ENCODE results near the gene IL18.
"Not testable (repeated sequence)": the region's sequence is repeated elsewhere in the genome, so short reads cannot be mapped to it uniquely, and the experiment has no call there.

IL18 gene

DNA sequence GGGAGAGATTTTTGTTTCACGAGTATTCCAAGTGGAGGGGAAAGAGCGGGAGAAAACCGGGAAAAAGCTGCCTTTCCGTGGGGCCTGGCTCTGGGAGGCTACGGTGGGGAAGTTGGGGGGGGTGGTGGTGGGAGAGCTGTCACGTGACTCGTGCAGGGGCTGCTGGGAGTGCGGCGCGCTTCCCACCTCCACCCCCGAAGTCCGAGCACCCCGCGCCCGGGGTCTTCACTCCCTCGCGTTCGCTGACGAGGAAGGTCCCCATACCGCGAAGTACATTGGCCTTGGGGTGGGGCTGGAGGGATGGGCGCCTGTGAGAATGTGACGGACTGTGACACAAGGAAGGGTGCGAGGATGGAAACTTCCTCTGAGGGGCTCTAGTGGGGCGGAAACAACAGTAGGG, 3.3 kb upstream of the IL18 start, which contains the start of gene TEX12:
Gene TEX12, plus strand, starts transcription at position 228 of the 400 bp plus-strand sequence. CDS start 1,897 bp downstream, outside the sequence.
- TF ChIP-seq, protein P1, sequence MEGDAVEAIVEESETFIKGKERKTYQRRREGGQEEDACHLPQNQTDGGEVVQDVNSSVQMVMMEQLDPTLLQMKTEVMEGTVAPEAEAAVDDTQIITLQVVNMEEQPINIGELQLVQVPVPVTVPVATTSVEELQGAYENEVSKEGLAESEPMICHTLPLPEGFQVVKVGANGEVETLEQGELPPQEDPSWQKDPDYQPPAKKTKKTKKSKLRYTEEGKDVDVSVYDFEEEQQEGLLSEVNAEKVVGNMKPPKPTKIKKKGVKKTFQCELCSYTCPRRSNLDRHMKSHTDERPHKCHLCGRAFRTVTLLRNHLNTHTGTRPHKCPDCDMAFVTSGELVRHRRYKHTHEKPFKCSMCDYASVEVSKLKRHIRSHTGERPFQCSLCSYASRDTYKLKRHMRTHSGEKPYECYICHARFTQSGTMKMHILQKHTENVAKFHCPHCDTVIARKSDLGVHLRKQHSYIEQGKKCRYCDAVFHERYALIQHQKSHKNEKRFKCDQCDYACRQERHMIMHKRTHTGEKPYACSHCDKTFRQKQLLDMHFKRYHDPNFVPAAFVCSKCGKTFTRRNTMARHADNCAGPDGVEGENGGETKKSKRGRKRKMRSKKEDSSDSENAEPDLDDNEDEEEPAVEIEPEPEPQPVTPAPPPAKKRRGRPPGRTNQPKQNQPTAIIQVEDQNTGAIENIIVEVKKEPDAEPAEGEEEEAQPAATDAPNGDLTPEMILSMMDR (conservative IDR thresholded peaks at IDR 0.05; ENCODE audit: low read length), result no peak
- H3K4me3 ChIP-seq (ENCODE audit: low read length), result no peak within 1 kb of the TSS
- DNase-seq (ENCODE audit: low read depth), result no peak

DNA sequence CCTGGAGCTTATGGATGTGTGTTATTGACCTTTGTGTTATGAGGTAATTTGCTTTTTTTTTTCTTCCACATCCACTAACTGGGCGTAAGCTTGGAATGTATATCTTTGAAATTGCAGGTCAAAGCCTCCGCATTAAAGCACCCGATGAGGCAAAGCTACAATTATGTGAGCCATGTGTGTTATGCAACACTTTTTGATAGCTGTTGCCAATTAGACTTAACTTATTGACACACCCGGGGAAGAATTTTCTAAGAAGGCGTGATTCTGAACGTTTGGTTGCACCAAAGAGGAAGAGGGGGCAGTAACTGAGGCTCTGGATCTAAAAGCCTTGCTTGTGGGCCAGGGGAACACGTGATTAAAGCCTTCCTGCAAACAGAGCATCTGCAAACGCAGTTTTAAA, 2.7 kb upstream of the IL18 start:
- DNase-seq (ENCODE audit: low read depth), result peak; percentile 80
- TF ChIP-seq, protein P1 (conservative IDR thresholded peaks at IDR 0.05; ENCODE audit: low read length), result no peak
- no peak overlapping the region for H3K4me3 ChIP-seq (ENCODE audit: low read length)

DNA sequence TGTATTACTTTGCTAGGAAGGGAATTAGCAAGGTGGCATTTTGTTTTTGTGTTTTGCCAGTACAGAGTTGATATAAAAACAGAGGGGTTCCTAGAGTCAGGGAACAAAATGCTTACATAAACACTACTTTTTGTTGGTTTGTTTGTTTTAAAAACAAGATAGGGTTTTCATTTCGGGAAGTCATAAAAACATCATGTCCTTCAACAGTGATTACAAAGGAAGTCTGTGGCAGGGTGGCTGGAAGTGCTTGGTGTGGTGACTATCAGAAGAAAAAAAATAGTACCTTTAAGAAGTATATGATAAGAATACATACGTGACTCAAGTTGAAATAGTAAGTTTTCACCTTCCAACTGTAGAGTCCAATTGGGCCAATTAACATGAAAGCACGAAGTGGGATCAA, 1.2 kb upstream of the IL18 start:
- TF ChIP-seq, protein P1 (conservative IDR thresholded peaks at IDR 0.05; ENCODE audit: low read length), result no peak
- DNase-seq (ENCODE audit: low read depth), result no peak
- no peak overlapping the region for H3K4me3 ChIP-seq (ENCODE audit: low read length)

DNA sequence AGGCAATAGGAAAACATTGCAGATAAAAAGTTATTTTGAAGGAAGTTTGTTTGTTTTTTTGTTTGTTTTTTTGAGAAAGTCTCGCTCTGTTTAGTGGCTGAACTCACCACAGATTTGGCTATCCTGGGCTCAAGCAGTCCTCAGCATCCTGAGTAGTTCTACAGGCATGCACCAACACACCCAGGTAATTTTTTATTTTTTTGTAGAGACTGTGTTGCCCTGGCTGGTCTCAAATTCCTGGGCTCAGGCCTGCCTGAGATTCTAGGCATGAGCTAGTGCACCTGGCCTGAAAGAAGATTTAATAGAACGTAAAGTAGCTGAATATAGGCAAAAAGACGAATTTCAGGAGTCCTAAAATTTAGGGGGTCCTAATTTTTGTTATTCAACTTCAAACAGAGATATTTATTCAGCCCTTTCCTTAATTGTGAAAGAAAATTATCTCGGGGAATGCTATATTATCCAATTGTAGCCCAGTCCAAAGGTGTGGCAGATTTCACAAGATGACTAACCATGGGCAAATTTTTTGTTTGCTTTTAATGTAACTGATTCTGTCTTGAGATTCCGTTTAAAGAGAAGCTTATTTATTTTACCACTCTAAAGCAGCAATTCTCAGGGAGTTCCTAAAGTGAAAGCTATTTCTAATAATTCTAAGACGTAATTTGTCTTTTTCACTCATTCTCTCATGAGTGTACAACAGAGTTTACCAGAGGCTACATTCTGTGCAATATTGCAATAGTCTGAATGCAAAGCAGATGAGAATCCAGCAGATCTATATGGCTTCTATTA, 940 bp downstream of the IL18 start:
- H3K4me3 ChIP-seq (ENCODE audit: low read length), result no peak overlapping the region
- TF ChIP-seq, protein P1 (conservative IDR thresholded peaks at IDR 0.05; ENCODE audit: low read length), result no peak
- no peak for DNase-seq (ENCODE audit: low read depth)

DNA sequence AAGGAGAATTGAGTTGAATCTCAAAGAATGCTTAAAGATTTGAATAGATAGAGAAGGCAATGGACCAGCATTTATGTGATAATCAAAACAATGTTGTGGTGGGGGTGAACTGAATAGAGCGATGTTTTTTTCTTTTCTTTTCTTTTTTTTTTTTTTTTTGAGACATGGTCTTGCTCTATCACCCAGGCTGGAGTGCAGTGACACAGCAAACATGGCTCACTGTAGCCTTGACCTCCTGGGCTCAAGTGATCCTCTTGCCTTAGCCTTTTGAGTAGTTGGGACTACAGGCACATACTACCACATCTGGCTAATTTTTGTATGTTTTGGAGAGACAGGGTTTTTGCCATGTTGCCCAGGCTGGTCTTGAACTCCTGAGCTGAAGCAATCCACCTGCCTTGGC, 1.7 kb downstream of the IL18 start:
- not testable (repeated sequence) for H3K4me3 ChIP-seq (ENCODE audit: low read length)

DNA sequence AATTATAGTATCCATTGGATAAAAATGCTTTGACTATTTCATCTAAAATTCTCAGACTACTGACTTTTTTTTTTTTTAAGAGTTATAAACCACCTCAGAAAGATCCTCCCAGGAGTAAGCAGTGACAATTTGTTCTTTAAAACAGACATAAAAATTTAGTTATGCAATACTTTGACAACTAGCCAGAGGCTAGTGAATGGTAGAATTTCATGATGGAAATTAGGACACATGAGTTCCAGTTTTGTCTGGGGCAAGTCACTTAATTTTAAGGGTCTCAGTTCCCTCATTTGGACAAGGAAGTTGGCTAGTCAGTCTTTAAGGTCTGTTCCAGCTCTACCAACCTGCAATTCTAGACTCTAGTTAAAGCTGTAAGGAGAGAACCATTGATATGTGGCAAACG, 2.9 kb downstream of the IL18 start:
- DNase-seq (ENCODE audit: low read depth), result peak; percentile 40
- no peak overlapping the region for H3K4me3 ChIP-seq (ENCODE audit: low read length)
- TF ChIP-seq, protein P1 (conservative IDR thresholded peaks at IDR 0.05; ENCODE audit: low read length), result no peak

More for the DNA sequence above, 1.7 kb downstream of the IL18 start:
- not testable (repeated sequence) for DNase-seq (ENCODE audit: low read depth)

DNA sequence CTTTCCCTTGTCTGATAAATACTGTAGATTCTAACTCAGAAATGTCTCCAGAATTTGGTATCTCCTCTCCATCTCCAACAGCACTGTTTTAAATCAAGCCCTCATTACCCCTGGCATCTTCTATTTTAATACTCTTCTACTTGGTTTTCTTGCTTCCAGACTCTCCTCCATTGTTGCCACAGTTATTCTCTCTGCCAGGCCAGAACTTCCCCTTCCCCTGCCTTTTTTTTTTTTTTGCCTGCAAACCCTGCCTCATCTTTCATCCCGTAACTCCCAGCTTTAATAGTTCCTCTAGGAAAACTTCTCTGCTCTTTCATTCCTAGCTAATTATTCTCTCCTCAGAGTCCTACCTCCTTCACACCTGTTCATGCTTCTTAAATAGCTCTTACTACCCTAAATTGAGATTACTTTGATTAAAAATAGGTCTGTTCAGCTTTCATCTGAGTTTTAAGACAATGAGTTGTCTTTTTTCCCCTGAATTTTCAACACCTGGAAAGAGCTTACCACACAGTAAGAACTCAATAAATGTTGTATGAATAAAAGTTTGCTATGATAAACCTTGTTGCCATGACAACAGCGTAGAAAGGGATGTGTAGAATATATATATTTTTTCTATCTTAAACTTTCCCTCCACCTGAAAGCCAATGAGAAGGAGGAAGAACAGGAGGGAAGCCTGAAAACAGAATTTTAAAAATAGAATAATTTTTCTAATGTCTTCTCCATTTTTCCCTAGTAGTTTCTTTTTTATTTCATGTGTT, 3.6 kb downstream of the IL18 start:
- TF ChIP-seq, protein P1 (conservative IDR thresholded peaks at IDR 0.05; ENCODE audit: low read length), result no peak
- H3K4me3 ChIP-seq (ENCODE audit: low read length), result no peak overlapping the region

More for the DNA sequence above, 3.6 kb downstream of the IL18 start:
- DNase-seq (ENCODE audit: low read depth), result no peak
